PC-3 (cell line): ENCODE measurements around the gene NAT8. TPM values are rescaled to one million over a fixed set of nuclear protein-coding genes. Genes with fewer than 3 reads are reported as not detected.
"Not testable (repeated sequence)": the region's sequence is repeated elsewhere in the genome, so short reads cannot be mapped to it uniquely, and the experiment has no call there.

Experiments
- ATAC-seq: fragments of 200-7000 bp; cut with Tn5 transposase; 2 replicates; pipeline ENCODE4 v1.9.1; 2020; ENCODE audit warnings: mild to moderate bottlenecking, moderate library complexity
- BruUV-seq: library from RNA; stranded (reverse); fragments of 400-500 nt; replicated peaks from 2 replicates; lab custom pipeline; 2021; lab: Mats Ljungman, UMichigan
- CTCF ChIA-PET: fragments of 300-600 bp; sonication (Branson Sonifier 250); formaldehyde crosslinking; loops from one replicate; lab custom pipeline; 2022; ENCODE audit warnings: antibody characterized with exemption; lab: Charles Lee
- POLR2A ChIA-PET: fragments of 300-600 bp; sonication (Branson Sonifier 250); formaldehyde crosslinking; loops from one replicate; lab custom pipeline; 2022; ENCODE audit warnings: antibody characterized with exemption; ENCODE audit not compliant: unreplicated experiment; lab: Charles Lee
- DNase-seq: peaks from one replicate; pipeline ENCODE4 v3.0.0-alpha.2; 2015
- H2AFZ ChIP-seq: fragments of 300-600 bp; sonication (generic); 2 replicates; pipeline ENCODE4 v1.6.0; 2016; ENCODE audit warnings: antibody characterized with exemption, low read length
- H3F3A ChIP-seq: fragments of 300-600 bp; sonication (generic); one replicate; pipeline ENCODE4 v1.6.0; 2017; ENCODE audit warnings: antibody characterized with exemption, low read length, control low read depth, mild to moderate bottlenecking; ENCODE audit not compliant: unreplicated experiment
- H3K27ac ChIP-seq: fragments of 300-600 bp; sonication (generic); 2 replicates; pipeline ENCODE4 v1.5.1; 2016; ENCODE audit warnings: mild to moderate bottlenecking, low read length
- H3K27me3 ChIP-seq: fragments of 300-600 bp; sonication (generic); 2 replicates; pipeline ENCODE4 v1.6.1; 2016; ENCODE audit warnings: low read length, mixed read lengths
- H3K36me3 ChIP-seq: fragments of 300-600 bp; sonication (generic); 2 replicates; pipeline ENCODE4 v1.6.1; 2016; ENCODE audit warnings: low read depth, mixed run types, low read length, mixed read lengths
- H3K4me1 ChIP-seq: fragments of 300-600 bp; sonication (generic); 2 replicates; pipeline ENCODE4 v1.5.1; 2016; ENCODE audit warnings: low read length; ENCODE audit not compliant: insufficient read depth
- H3K4me2 ChIP-seq: fragments of 300-600 bp; sonication (generic); 2 replicates; pipeline ENCODE4 v1.6.0; 2016; ENCODE audit warnings: low read length
- H3K4me3 ChIP-seq: fragments of 300-600 bp; sonication (generic); 2 replicates; pipeline ENCODE4 v1.5.1; 2016; ENCODE audit warnings: mild to moderate bottlenecking, low read length, mixed read lengths
- H3K79me2 ChIP-seq: fragments of 300-600 bp; sonication (generic); 2 replicates; pipeline ENCODE4 v1.6.1; 2017; ENCODE audit warnings: low read length, mixed read lengths
- H3K9ac ChIP-seq: fragments of 300-600 bp; sonication (generic); 2 replicates; pipeline ENCODE4 v1.6.0; 2016; ENCODE audit warnings: mild to moderate bottlenecking, low read length
- H3K9me2 ChIP-seq: fragments of 300-600 bp; sonication (generic); replicated peaks from 2 replicates; pipeline ENCODE4 v1.6.1; 2016; ENCODE audit warnings: mixed run types, low read length, mixed read lengths
- H3K9me3 ChIP-seq: fragments of 300-600 bp; sonication (generic); 2 replicates; pipeline ENCODE4 v1.6.1; 2016; ENCODE audit warnings: low read length, mixed read lengths
- H4K20me1 ChIP-seq: fragments of 300-600 bp; sonication (generic); 2 replicates; pipeline ENCODE4 v1.6.1; 2016; ENCODE audit warnings: low read length, mixed read lengths
- EZH2 ChIP-seq: fragments of 300-600 bp; sonication (generic); IDR thresholded peaks from one replicate; pipeline ENCODE4 v1.6.1; 2017; ENCODE audit warnings: antibody characterized with exemption, mild to moderate bottlenecking, low read length; ENCODE audit not compliant: unreplicated experiment
- EZH2phosphoT487 ChIP-seq: fragments of 300-600 bp; sonication (generic); IDR thresholded peaks from 2 replicates; pipeline ENCODE4 v1.6.1; 2018; ENCODE audit warnings: mild to moderate bottlenecking, antibody characterized with exemption, low read length, borderline replicate concordance
- intact Hi-C: fragments of 100-400 bp; cut with micrococcal nuclease; formaldehyde crosslinking; loops from 2 replicates; pipeline ENCODE4 v1.9.0; 2023
- total RNA-seq: library from RNA; depleted of rRNA; stranded (reverse); fragments of >200 nt; gene quantifications from 2 replicates; pipeline ENCODE4 v1.2.3, GENCODE V29; 2014
- TF ChIP-seq, protein P1 (sequence below): fragments of 300-600 bp; sonication (generic); conservative IDR thresholded peaks from 2 replicates; pipeline ENCODE4 v1.5.1; 2017; ENCODE audit warnings: antibody characterized with exemption, low read depth, mild to moderate bottlenecking, low read length

Gene NAT8
- total RNA-seq, 1 experiment from 2014 or later, result not detected

DNA sequence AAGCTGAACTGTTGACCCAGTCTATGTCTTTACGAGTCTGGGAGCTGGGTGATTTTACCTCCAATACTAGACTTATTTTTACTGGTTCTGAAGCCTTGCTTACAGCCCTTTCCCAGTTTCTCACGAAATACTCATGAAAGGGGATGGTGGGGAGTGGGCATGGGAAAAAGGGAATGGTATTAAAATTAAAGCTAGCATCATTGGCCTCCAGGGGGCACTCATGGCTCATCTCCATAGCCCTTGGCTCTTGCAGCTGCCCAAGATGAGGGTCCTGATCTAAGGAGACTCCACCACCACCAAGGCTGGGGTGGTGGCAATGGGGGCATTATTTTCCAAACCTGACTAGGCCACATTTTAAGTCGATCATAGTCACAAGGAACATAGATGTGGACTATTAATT is 22.3 kb downstream of the NAT8 start:
- DNase-seq, result peak; percentile 17
- H3K4me1 ChIP-seq, H3K9me2 ChIP-seq, BruUV-seq, H3K4me3 ChIP-seq, H3F3A ChIP-seq, H3K9me3 ChIP-seq, H3K4me2 ChIP-seq, H3K79me2 ChIP-seq, H3K9ac ChIP-seq, H2AFZ ChIP-seq, H3K27me3 ChIP-seq, POLR2A ChIA-PET, CTCF ChIA-PET, intact Hi-C loops, ATAC-seq, H4K20me1 ChIP-seq, H3K36me3 ChIP-seq, H3K27ac ChIP-seq: not testable (repeated sequence)
- TF ChIP-seq, protein P1, sequence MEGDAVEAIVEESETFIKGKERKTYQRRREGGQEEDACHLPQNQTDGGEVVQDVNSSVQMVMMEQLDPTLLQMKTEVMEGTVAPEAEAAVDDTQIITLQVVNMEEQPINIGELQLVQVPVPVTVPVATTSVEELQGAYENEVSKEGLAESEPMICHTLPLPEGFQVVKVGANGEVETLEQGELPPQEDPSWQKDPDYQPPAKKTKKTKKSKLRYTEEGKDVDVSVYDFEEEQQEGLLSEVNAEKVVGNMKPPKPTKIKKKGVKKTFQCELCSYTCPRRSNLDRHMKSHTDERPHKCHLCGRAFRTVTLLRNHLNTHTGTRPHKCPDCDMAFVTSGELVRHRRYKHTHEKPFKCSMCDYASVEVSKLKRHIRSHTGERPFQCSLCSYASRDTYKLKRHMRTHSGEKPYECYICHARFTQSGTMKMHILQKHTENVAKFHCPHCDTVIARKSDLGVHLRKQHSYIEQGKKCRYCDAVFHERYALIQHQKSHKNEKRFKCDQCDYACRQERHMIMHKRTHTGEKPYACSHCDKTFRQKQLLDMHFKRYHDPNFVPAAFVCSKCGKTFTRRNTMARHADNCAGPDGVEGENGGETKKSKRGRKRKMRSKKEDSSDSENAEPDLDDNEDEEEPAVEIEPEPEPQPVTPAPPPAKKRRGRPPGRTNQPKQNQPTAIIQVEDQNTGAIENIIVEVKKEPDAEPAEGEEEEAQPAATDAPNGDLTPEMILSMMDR, result peak; percentile 59

DNA sequence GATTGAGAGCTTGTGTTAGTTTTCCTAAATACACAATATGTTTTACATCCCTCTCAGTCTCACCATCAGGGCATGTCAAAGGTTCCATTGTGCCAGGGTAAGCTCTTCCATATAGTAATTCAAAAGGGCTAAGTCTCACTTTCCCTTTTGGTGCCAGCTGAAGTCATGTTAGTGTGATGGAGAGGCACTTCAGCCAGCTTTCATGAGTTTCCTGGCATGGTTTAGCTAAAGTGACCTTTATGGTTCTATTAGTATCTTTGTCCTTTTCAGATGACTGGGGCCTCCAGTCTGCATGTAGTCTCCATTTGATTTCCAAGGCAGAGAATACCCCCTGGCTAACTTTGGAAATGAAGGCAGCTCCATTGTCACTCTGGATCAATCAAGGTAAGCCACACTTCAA is 27.2 kb downstream of the NAT8 start:
- H3K9me3 ChIP-seq, result no peaks in the 10 kb centered on the region
- ChIA-PET CTCF (no interaction called here), POLR2A (no interaction called here)
- H3K4me2 ChIP-seq, result no peak overlapping the region
- H4K20me1 ChIP-seq, result no peaks in the 10 kb centered on the region
- no peak for TF ChIP-seq EZH2
- TF ChIP-seq, protein P1, result no peak
- TF ChIP-seq EZH2phosphoT487, result no peak
- H3F3A ChIP-seq, result no peaks in the 10 kb centered on the region
- H3K27me3 ChIP-seq, result no peaks in the 10 kb centered on the region
- no peak overlapping the region for H3K9ac ChIP-seq
- intact Hi-C loops, result no loop called here
- ATAC-seq (no peak), DNase-seq (no peak)
- no peaks in the 10 kb centered on the region for H3K4me1 ChIP-seq
- no peak overlapping the region for H2AFZ ChIP-seq
- no peaks in the 10 kb centered on the region for H3K9me2 ChIP-seq
- H3K27ac ChIP-seq, result no peak overlapping the region
- no peak overlapping the region for H3K4me3 ChIP-seq
- no TSS peak for BruUV-seq
- H3K36me3 ChIP-seq, result no peaks in the 10 kb centered on the region
- H3K79me2 ChIP-seq, result no peaks in the 10 kb centered on the region

DNA sequence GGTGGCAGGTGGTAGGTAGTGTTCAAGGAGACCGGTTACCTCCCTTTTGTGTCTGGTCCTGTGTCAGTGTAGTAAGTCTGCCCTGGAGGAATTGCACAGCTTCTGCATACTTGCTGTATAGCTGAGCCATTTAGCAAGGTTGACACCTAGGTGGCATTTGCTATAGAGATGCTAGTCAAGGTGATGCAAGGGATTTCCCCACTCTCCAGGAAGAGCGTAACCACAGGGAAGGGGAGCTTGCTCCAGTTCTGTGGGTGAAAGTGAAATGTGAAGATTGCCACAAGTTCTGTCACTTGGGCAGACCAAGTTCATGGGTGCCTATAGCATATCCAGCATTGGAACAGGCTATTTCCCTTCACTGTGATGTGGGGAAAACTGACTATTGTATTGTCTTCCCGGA is 28.1 kb downstream of the NAT8 start:
- DNase-seq (no peak), ATAC-seq (no peak)
- Histone ChIP-seq H2AFZ (no peak overlapping the region), H3K9me3 (no peaks in the 10 kb centered on the region), H3F3A (no peaks in the 10 kb centered on the region), H3K9ac (no peak overlapping the region), H3K4me1 (no peaks in the 10 kb centered on the region), H3K4me3 (no peak overlapping the region), H4K20me1 (no peaks in the 10 kb centered on the region), H3K4me2 (no peak overlapping the region), H3K79me2 (no peaks in the 10 kb centered on the region), H3K27me3 (no peaks in the 10 kb centered on the region), H3K9me2 (no peaks in the 10 kb centered on the region), H3K36me3 (no peaks in the 10 kb centered on the region), H3K27ac (no peak overlapping the region)
- BruUV-seq, result no TSS peak
- TF ChIP-seq, protein P1, result no peak
- no peak for TF ChIP-seq EZH2
- no peak for TF ChIP-seq EZH2phosphoT487
- ChIA-PET POLR2A (no interaction called here), CTCF (no interaction called here)
- intact Hi-C loops, result no loop called here
